DND-41 (cell line): Measurements from ENCODE around the gene KCNMA1.

Experiments
- ATAC-seq: fragments of 200-7000 bp; cut with Tn5 transposase; 3 replicates; pipeline ENCODE4 v1.9.1; 2021; ENCODE audit warnings: low read depth; ENCODE audit not compliant: insufficient read depth
- DNase-seq: peaks from one replicate; pipeline ENCODE4 v3.0.0-alpha.2; 2020
- H2AFZ ChIP-seq: 2 replicates; pipeline ENCODE4 v1.6.0; 2012; ENCODE audit warnings: low read depth, low read length
- H3K27ac ChIP-seq: 2 replicates; pipeline ENCODE4 v1.5.1; 2012; ENCODE audit warnings: low read length, inconsistent platforms
- H3K27me3 ChIP-seq: fragments of 200-600 bp; sonication (generic); 2 replicates; pipeline ENCODE4 v1.6.0; 2012; ENCODE audit warnings: low read length, mild to moderate bottlenecking, inconsistent platforms; ENCODE audit not compliant: insufficient read depth, poor library complexity
- H3K36me3 ChIP-seq: 2 replicates; pipeline ENCODE4 v1.5.1; 2012; ENCODE audit warnings: low read length, inconsistent platforms; ENCODE audit not compliant: insufficient read depth
- H3K4me1 ChIP-seq: 2 replicates; pipeline ENCODE4 v1.5.1; 2012; ENCODE audit warnings: mild to moderate bottlenecking, low read length; ENCODE audit not compliant: insufficient read depth
- H3K4me2 ChIP-seq: 2 replicates; pipeline ENCODE4 v1.6.0; 2012; ENCODE audit warnings: mild to moderate bottlenecking, moderate library complexity, low read length, inconsistent platforms; ENCODE audit not compliant: insufficient read depth
- H3K4me3 ChIP-seq, 2 experiments: fragments of 200-600 bp in 1 of 2; shearing (Covaris generic) in 1 of 2; 2 replicates each; pipeline ENCODE4 v1.5.1; 2012 to 2016; ENCODE audit warnings: inconsistent platforms in 2 of 2, low read length in 2 of 2, mild to moderate bottlenecking in 2 of 2, low read depth in 1 of 2, moderate library complexity in 1 of 2
- H3K79me2 ChIP-seq: 2 replicates; pipeline ENCODE4 v1.6.0; 2012; ENCODE audit warnings: low read length, inconsistent platforms; ENCODE audit not compliant: insufficient read depth
- H3K9ac ChIP-seq: 2 replicates; pipeline ENCODE4 v1.6.0; 2012; ENCODE audit warnings: low read depth, mild to moderate bottlenecking, inconsistent platforms, low read length, moderate library complexity
- H3K9me3 ChIP-seq: 2 replicates; pipeline ENCODE4 v1.5.1; 2012; ENCODE audit warnings: low read length, moderate library complexity, mild to moderate bottlenecking, inconsistent platforms; ENCODE audit not compliant: insufficient read depth, severe bottlenecking
- H4K20me1 ChIP-seq: 2 replicates; pipeline ENCODE4 v1.6.0; 2012; ENCODE audit warnings: low read length; ENCODE audit not compliant: insufficient read depth
- EZH2 ChIP-seq: IDR thresholded peaks from 3 replicates; pipeline ENCODE4 v1.6.1; 2012; ENCODE audit warnings: borderline replicate concordance, low read depth, mild to moderate bottlenecking, moderate library complexity, low read length, inconsistent platforms; ENCODE audit not compliant: severe bottlenecking
- TF ChIP-seq, protein P1 (sequence below): IDR thresholded peaks from 2 replicates; pipeline ENCODE4 v1.5.1; 2012; ENCODE audit warnings: borderline replicate concordance, low read length, moderate library complexity, mild to moderate bottlenecking; ENCODE audit not compliant: poor library complexity, severe bottlenecking; ENCODE audit errors: extremely low read depth

KCNMA1 gene

GRCh38 chr10:77578583-77579227, 58.9 kb downstream of the KCNMA1 start:
- H3K36me3 ChIP-seq: no peaks in the 10 kb centered on the region
- no peak overlapping the region for H3K9ac ChIP-seq
- H3K27ac ChIP-seq: no peak overlapping the region
- H3K4me3 ChIP-seq: no peak overlapping the region
- no peaks in the 10 kb centered on the region for H3K4me1 ChIP-seq
- H3K4me2 ChIP-seq: no peak overlapping the region
- H3K27me3 ChIP-seq: peaks cover 3% of the 10 kb centered on the region
- no peaks in the 10 kb centered on the region for H3K79me2 ChIP-seq
- no peaks in the 10 kb centered on the region for H4K20me1 ChIP-seq
- ATAC-seq (no peak), DNase-seq (no peak)
- H2AFZ ChIP-seq: no peak overlapping the region
- no peak for TF ChIP-seq EZH2
- TF ChIP-seq, protein P1, sequence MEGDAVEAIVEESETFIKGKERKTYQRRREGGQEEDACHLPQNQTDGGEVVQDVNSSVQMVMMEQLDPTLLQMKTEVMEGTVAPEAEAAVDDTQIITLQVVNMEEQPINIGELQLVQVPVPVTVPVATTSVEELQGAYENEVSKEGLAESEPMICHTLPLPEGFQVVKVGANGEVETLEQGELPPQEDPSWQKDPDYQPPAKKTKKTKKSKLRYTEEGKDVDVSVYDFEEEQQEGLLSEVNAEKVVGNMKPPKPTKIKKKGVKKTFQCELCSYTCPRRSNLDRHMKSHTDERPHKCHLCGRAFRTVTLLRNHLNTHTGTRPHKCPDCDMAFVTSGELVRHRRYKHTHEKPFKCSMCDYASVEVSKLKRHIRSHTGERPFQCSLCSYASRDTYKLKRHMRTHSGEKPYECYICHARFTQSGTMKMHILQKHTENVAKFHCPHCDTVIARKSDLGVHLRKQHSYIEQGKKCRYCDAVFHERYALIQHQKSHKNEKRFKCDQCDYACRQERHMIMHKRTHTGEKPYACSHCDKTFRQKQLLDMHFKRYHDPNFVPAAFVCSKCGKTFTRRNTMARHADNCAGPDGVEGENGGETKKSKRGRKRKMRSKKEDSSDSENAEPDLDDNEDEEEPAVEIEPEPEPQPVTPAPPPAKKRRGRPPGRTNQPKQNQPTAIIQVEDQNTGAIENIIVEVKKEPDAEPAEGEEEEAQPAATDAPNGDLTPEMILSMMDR: no peak
- no peaks in the 10 kb centered on the region for H3K9me3 ChIP-seq

DNA sequence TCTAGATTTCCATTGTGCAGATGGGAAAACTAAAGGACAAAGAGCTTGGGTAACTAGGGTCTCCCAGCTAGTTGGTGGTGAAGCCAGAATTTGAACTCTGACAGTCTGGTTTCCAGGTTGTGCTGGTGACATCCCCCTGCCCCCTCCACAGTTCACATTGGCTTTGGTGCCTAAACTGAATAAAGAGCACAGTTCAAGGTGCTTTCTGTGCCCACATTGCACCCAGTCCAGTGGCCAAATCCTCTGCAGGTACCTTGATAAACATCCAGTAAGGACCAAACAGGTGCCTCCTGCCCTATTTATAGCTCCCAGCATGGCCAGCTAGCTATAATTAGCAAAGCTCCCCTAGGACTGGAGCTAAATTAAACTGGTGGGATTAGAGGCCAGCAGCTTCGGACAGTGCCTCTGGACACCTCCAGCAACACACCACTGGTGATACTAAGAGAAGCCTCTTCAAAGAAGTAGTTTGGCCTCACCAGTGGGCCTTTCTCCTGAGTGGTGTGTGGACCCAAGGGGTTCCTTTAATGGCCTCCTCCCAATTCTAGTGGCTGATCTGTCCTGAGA, 59.9 kb downstream of the KCNMA1 start:
- Histone ChIP-seq H3K27ac (no peak overlapping the region), H3K27me3 (peaks cover 3% of the 10 kb centered on the region), H3K9ac (no peak overlapping the region), H3K36me3 (no peaks in the 10 kb centered on the region), H3K79me2 (no peaks in the 10 kb centered on the region), H3K4me3 (no peak overlapping the region), H3K4me2 (no peak overlapping the region), H3K9me3 (no peaks in the 10 kb centered on the region), H4K20me1 (no peaks in the 10 kb centered on the region), H2AFZ (no peak overlapping the region), H3K4me1 (no peaks in the 10 kb centered on the region)
- DNase-seq (no peak), ATAC-seq (no peak)
- TF ChIP-seq, protein P1: no peak
- no peak for TF ChIP-seq EZH2

GRCh38 chr10:77576444-77577032, 61.1 kb downstream of the KCNMA1 start:
- H3K4me3 ChIP-seq: no peak overlapping the region
- no peaks in the 10 kb centered on the region for H4K20me1 ChIP-seq
- H2AFZ ChIP-seq: no peak overlapping the region
- H3K4me1 ChIP-seq: no peaks in the 10 kb centered on the region
- DNase-seq (no peak), ATAC-seq (no peak)
- H3K27me3 ChIP-seq: peaks cover 3% of the 10 kb centered on the region
- no peaks in the 10 kb centered on the region for H3K79me2 ChIP-seq
- no peak overlapping the region for H3K27ac ChIP-seq
- TF ChIP-seq, protein P1: no peak
- TF ChIP-seq EZH2: no peak
- H3K9me3 ChIP-seq: no peaks in the 10 kb centered on the region
- no peak overlapping the region for H3K4me2 ChIP-seq
- H3K9ac ChIP-seq: no peak overlapping the region
- no peaks in the 10 kb centered on the region for H3K36me3 ChIP-seq
